GDM1 (cell line): Measurements from ENCODE around the gene EID2.

ENCODE experiments used
- DNase-seq: peaks from one replicate; lab custom pipeline; 2025; lab: John Stamatoyannopoulos, UW

EID2 gene

GRCh38 chr19:39539518-39540332 lies at the start of gene EID2:
TSS of gene EID2 (minus strand) at chr19:39540161. CDS start at chr19:39540079, 82 bp downstream.
- DNase-seq, result peak; percentile 90

GRCh38 chr19:39588066-39588465 lies 48.1 kb upstream of the EID2 start:
- no peak for DNase-seq

- DNase-seq, result no peak
Measured at GRCh38 chr19:39587496-39587895, 47.5 kb upstream of the EID2 start.

- DNase-seq, result no peak
Measured at GRCh38 chr19:39582891-39583625, 43.1 kb upstream of the EID2 start.

GRCh38 chr19:39582442-39582841 lies 42.5 kb upstream of the EID2 start:
- no peak for DNase-seq

- no peak for DNase-seq
Measured at GRCh38 chr19:39568604-39569003, 28.6 kb upstream of the EID2 start.

GRCh38 chr19:39566064-39566463 lies 26.1 kb upstream of the EID2 start:
- no peak for DNase-seq

- no peak for DNase-seq
Measured at GRCh38 chr19:39563408-39563807, 23.4 kb upstream of the EID2 start.

GRCh38 chr19:39558624-39559117 lies 18.7 kb upstream of the EID2 start:
- DNase-seq, result no peak

- DNase-seq, result no peak
Measured at GRCh38 chr19:39557811-39558623, 18.1 kb upstream of the EID2 start.

GRCh38 chr19:39555883-39556282 lies 15.9 kb upstream of the EID2 start:
- no peak for DNase-seq

GRCh38 chr19:39554701-39555311 lies 14.8 kb upstream of the EID2 start:
- no peak for DNase-seq

GRCh38 chr19:39553082-39553652 lies 13.2 kb upstream of the EID2 start:
- DNase-seq, result no peak

GRCh38 chr19:39550197-39550596 lies 10.2 kb upstream of the EID2 start:
- DNase-seq, result no peak

GRCh38 chr19:39546599-39546998 lies 6.6 kb upstream of the EID2 start:
- no peak for DNase-seq

GRCh38 chr19:39544911-39545310 lies 5.0 kb upstream of the EID2 start:
- DNase-seq, result no peak

GRCh38 chr19:39544226-39544903 lies 4.4 kb upstream of the EID2 start:
- DNase-seq, result no peak

- DNase-seq, result no peak
Measured at GRCh38 chr19:39543477-39543857, 3.5 kb upstream of the EID2 start.

GRCh38 chr19:39542206-39542605 lies 2.2 kb upstream of the EID2 start:
- DNase-seq, result no peak

- DNase-seq, result no peak
Measured at GRCh38 chr19:39540333-39540673, 342 bp upstream of the EID2 start.

GRCh38 chr19:39539165-39539517 lies 820 bp downstream of the EID2 start:
- no peak for DNase-seq
